Esophagus squamous epithelium (tissue), 5 donors: ENCODE results near the gene RALGPS1. TPM values are rescaled to one million over a fixed set of nuclear protein-coding genes. Genes with fewer than 3 reads are reported as not detected.
"Not testable (repeated sequence)": the region's sequence is repeated elsewhere in the genome, so short reads cannot be mapped to it uniquely, and the experiment has no call there.

Source experiments
- DNase-seq: peaks from one replicate; lab custom pipeline; 2025; lab: John Stamatoyannopoulos, UW
- H3K27ac ChIP-seq, 4 donors: fragments of 200-600 bp; sonication (generic); one replicate each; pipeline ENCODE4 v1.5.1; 2016 to 2019; ENCODE audit warnings: mild to moderate bottlenecking in 1 of 4
- H3K27me3 ChIP-seq, 4 donors: fragments of 200-600 bp; sonication (generic); 1 replicate in 3 of 4; 2 replicates in 1 of 4; pipeline versions ENCODE4 v1.5.1 to v1.6.0; 2017 to 2021; ENCODE audit warnings: antibody characterized with exemption in 1 of 4
- H3K36me3 ChIP-seq, 3 donors: fragments of 200-600 bp; sonication (generic); one replicate each; pipeline ENCODE4 v1.5.1; 2016 to 2019
- H3K4me1 ChIP-seq, 3 donors: fragments of 200-600 bp; sonication (generic); one replicate each; pipeline ENCODE4 v1.5.1; 2017 to 2019
- H3K4me3 ChIP-seq, 4 donors: fragments of 200-600 bp; sonication (generic); 1 replicate in 3 of 4; 2 replicates in 1 of 4; pipeline ENCODE4 v1.5.1; 2016 to 2019; ENCODE audit warnings: mild to moderate bottlenecking in 2 of 4, moderate library complexity in 1 of 4
- H3K9me3 ChIP-seq, 3 donors: fragments of 200-600 bp; sonication (generic); one replicate each; pipeline ENCODE4 v1.5.1; 2016 to 2019
- POLR2A ChIP-seq, 4 donors: fragments of 450-650 bp; IDR thresholded peaks; one replicate each; pipeline ENCODE4 v1.6.1; 2017; ENCODE audit warnings: antibody characterized with exemption in 4 of 4, mild to moderate bottlenecking in 4 of 4, moderate library complexity in 3 of 4
- WGBS, 2 donors: methylation state at CpG; one replicate each; pipeline ENCODE4 v1.1.5; 2018; 5-methylcytosine and 5-hydroxymethylcytosine counted together
- intact Hi-C: fragments of 100-400 bp; cut with DNase I; formaldehyde crosslinking; loops from one replicate; pipeline ENCODE4 v1.15.0; 2022
- total RNA-seq, 4 donors: library from RNA; depleted of rRNA; stranded (reverse); fragments of >200 nt; gene quantifications; one replicate each; pipeline ENCODE4 v1.1.0, GENCODE V29; 2016
- TF ChIP-seq, protein P1 (sequence below), 6 experiments: fragments of 450-650 bp in 4 of 6; fragments of 200-600 bp in 2 of 6; sonication (generic) in 2 of 6; IDR thresholded peaks; one replicate each; pipeline ENCODE4 v1.5.1; 2016 to 2019; ENCODE audit warnings: antibody characterized with exemption in 6 of 6, mild to moderate bottlenecking in 4 of 6, moderate library complexity in 4 of 6
- donor health status: DM: yes; HTN: yes; CAD: no.

Gene RALGPS1
- total RNA-seq, 4 donors from 2014 or later: 3.0 to 16.4 (median 10.6) TPM

DNA sequence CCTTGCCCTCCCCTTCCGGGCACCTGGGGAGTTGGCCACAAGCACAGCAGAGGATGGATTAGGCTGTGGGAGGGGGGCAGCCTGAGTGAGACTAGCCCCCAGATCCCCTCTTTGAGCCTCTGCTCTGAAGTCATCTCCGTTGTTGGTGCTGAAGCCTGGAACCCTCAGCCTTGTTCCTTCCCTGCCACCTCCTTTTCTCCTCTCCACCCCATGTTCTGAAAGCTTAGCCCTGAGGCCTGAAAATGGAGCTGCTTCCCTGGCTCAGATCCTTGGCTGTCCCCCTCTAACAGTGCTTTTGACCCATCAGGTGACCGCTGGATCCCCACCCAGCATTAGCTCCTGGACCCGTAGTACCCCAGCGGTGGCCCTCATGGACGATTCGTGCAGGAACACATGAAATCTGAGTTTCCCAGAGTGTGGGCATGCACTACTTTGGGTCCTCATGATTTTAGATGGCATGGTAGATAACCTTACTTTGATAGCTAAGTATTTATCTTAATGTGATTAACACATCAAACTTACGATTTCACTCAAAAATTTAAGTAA lies 229.4 kb downstream of the RALGPS1 start:
- 96 to 99% methylated on average over 8 of the region's 8 CpGs for WGBS, 2 donors
- Histone ChIP-seq H3K27ac (peak overlapping the region in 3 of 4 donors; percentile 27 to 81 (median 54)), H3K36me3 (no peaks in the 10 kb centered on the region), H3K27me3 (no peaks in the 10 kb centered on the region), H3K4me1 (peaks cover 0 to 20% (median 0%) of the 10 kb centered on the region in 3 donors), H3K9me3 (no peaks in the 10 kb centered on the region), H3K4me3 (no peak overlapping the region)
- intact Hi-C loops: no loop called here
- TF ChIP-seq, protein P1, sequence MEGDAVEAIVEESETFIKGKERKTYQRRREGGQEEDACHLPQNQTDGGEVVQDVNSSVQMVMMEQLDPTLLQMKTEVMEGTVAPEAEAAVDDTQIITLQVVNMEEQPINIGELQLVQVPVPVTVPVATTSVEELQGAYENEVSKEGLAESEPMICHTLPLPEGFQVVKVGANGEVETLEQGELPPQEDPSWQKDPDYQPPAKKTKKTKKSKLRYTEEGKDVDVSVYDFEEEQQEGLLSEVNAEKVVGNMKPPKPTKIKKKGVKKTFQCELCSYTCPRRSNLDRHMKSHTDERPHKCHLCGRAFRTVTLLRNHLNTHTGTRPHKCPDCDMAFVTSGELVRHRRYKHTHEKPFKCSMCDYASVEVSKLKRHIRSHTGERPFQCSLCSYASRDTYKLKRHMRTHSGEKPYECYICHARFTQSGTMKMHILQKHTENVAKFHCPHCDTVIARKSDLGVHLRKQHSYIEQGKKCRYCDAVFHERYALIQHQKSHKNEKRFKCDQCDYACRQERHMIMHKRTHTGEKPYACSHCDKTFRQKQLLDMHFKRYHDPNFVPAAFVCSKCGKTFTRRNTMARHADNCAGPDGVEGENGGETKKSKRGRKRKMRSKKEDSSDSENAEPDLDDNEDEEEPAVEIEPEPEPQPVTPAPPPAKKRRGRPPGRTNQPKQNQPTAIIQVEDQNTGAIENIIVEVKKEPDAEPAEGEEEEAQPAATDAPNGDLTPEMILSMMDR (IDR thresholded peaks at IDR 0.05): no peak
- TF ChIP-seq POLR2A (IDR thresholded peaks at IDR 0.05): no peak
- DNase-seq: no peak

DNA sequence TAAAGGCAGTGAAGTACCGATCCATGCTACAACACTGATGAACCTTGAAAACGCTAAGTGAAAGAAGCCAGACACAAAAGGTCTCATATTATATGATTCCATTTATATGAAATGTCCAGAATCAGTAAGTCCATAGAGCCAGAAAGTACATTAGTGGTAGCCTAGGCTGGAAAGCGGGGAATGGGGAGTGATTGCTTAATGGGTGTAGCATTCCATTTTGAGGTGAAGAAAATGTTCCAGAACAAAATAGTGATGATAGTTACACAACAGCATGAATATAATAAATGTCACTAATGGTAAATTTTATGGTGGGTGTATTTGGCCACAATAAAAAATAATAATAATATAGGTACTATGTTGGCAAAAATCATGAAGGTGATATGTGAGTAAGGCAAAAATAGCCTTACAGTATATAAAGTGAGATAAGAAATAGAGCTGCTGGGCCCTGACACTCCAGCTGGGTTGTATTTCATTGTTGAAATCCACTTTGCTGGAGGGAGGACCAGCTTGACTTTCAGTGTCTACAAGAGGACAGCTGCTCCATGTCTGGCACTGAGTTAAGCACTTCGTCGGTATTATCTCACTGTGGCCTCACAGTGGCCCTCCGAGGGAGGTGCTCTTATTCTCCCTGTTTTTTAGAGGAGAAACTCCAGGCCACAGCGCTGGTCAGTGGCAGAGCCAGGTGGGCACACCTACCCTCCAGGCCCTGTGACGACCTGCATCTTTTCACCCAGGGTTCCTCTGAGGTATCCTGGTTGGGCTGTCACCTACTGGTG lies 230.3 kb downstream of the RALGPS1 start:
- Histone ChIP-seq H3K4me1 (peaks cover 0 to 14% (median 0%) of the 10 kb centered on the region in 3 donors), H3K27ac (peak overlapping the region in 3 of 4 donors; percentile 48 to 81 (median 54)), H3K36me3 (no peaks in the 10 kb centered on the region), H3K27me3 (no peaks in the 10 kb centered on the region), H3K9me3 (no peaks in the 10 kb centered on the region), H3K4me3 (no peak overlapping the region)
- DNase-seq: no peak
- 85 to 90% methylated on average over 8 of the region's 8 CpGs for WGBS, 2 donors
- intact Hi-C loops: no loop called here
- TF ChIP-seq, protein P1 (IDR thresholded peaks at IDR 0.05): no peak
- no peak for TF ChIP-seq POLR2A (IDR thresholded peaks at IDR 0.05)

DNA sequence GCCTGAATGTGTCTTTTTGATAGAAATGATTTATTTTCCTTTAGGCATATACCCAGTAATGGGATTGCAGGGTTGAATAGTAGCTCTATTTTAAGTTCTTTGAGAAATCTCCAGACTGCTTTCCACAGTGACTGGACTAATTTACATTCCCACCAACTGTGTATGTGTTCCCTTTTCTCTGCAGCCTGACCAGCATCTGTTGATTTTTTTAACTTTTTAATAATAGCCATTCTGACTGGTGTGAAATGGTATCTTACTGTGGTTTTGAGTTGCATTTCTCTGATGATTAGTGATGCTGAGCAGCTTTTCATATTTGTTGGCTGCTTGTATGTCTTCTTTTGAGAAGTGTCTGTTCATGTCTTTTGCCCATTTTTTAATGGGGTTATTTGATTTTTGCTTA lies 232.3 kb downstream of the RALGPS1 start:
- H3K27ac ChIP-seq, H3K36me3 ChIP-seq, H3K27me3 ChIP-seq, H3K4me3 ChIP-seq, H3K9me3 ChIP-seq, intact Hi-C loops, DNase-seq: not testable (repeated sequence)
- H3K4me1 ChIP-seq: peaks cover 0 to 14% (median 0%) of the 10 kb centered on the region in 3 donors

DNA sequence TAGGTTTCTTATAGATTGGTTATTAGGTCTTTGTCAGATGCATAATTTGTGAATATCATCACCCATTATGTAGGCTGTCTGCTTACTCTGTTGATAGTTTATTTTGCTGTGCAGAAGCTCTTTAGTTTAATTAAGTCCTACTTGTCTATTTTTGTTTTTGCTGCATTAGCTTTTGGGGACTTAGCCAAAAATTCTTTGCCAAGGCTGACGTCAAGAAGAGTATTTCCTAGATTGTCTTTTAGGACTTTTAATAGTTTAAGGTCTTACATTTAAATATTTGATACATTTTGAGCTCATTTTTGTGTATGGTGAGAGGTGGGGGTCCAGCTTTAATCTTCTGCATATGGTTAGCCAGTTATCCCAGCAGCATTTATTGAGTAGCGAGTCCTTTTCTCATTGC lies 232.7 kb downstream of the RALGPS1 start:
- no peak for DNase-seq
- Histone ChIP-seq H3K9me3 (no peaks in the 10 kb centered on the region), H3K27ac (no peak overlapping the region), H3K27me3 (no peaks in the 10 kb centered on the region), H3K4me3 (no peak overlapping the region), H3K36me3 (no peaks in the 10 kb centered on the region), H3K4me1 (peaks cover 0 to 10% (median 0%) of the 10 kb centered on the region in 3 donors)
- intact Hi-C loops: no loop called here
- 64 to 68% methylated on average over 2 of the region's 2 CpGs for WGBS, 2 donors
- TF ChIP-seq, protein P1 (IDR thresholded peaks at IDR 0.05): no peak
- no peak for TF ChIP-seq POLR2A (IDR thresholded peaks at IDR 0.05)

DNA sequence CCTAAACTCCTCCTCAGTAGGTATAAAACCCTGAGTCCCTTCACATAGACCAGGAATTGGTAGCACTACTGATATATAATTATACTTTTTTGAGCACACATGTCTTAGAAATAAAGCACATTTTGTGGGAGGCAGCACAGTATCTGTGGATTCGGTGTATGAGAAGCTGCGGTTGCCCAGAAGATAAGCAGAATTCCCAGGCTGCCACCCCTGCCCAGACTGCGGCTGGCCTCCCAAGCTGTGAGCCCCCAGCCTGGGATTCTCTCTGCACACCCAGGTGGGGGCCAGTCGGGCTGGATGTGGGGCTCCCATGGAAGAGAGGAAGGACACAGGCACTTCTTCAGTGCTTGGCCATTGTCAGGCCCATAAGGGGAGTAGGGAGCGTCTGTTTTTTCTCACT lies 233.4 kb downstream of the RALGPS1 start:
- WGBS, 2 donors: 83 to 92% methylated on average over 3 of the region's 5 CpGs
- no peaks in the 10 kb centered on the region for H3K27me3 ChIP-seq
- no peaks in the 10 kb centered on the region for H3K36me3 ChIP-seq
- H3K4me3 ChIP-seq: no peak overlapping the region
- intact Hi-C loops: no loop called here
- no peaks in the 10 kb centered on the region for H3K9me3 ChIP-seq
- no peak overlapping the region for H3K27ac ChIP-seq
- no peak for DNase-seq
- H3K4me1 ChIP-seq: peaks cover 0 to 10% (median 0%) of the 10 kb centered on the region in 3 donors
- TF ChIP-seq, protein P1 (IDR thresholded peaks at IDR 0.05): no peak
